GM10847 (cell line): ENCODE measurements around the gene TYMS.

Experiments used
- POLR2A ChIP-seq: IDR thresholded peaks from 2 replicates; pipeline ENCODE4 v1.6.1; 2011; ENCODE audit not compliant: insufficient read length; ENCODE audit errors: extremely low read depth

Gene TYMS

GRCh38 chr18:666177-666576, 8.7 kb downstream of the TYMS start:
- TF ChIP-seq POLR2A = no peak

DNA sequence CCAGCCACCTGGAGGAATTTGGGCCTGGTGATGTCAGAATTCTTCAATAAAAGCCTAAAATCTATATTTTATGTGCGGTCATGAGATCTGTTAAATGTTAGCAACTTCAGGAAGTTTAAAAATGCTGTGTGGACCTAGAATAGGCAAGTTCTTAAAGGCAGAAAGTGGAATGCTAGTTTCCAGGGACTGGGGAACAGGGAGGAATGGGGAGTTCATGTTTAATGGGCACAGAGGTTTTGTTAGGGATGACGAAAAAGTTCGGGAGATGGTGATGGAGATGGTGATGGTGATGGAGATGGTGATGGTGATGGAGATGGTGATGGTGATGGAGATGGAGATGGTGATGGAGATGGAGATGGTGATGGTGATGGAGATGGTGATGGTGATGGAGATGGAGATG, 9.2 kb downstream of the TYMS start:
- TF ChIP-seq POLR2A = no peak

GRCh38 chr18:668260-668659, 10.8 kb downstream of the TYMS start:
- no peak for TF ChIP-seq POLR2A

- no peak for TF ChIP-seq POLR2A
These were observed 11.6 kb downstream of the TYMS start for GRCh38 chr18:669077-669476.

DNA sequence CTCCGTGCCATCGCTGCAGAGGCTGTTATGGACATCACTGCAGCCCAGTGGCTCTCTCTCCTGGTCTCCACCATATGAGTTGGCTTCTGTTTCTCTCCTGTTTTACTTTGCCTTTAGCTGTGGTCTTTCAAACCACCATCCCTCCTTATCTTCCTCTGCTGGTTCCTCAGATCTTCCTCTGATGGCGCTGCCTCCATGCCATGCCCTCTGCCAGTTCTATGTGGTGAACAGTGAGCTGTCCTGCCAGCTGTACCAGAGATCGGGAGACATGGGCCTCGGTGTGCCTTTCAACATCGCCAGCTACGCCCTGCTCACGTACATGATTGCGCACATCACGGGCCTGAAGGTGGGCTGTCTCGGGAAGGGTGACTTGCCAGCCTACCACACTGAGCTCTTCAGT, 13.1 kb downstream of the TYMS start:
- no peak for TF ChIP-seq POLR2A

DNA sequence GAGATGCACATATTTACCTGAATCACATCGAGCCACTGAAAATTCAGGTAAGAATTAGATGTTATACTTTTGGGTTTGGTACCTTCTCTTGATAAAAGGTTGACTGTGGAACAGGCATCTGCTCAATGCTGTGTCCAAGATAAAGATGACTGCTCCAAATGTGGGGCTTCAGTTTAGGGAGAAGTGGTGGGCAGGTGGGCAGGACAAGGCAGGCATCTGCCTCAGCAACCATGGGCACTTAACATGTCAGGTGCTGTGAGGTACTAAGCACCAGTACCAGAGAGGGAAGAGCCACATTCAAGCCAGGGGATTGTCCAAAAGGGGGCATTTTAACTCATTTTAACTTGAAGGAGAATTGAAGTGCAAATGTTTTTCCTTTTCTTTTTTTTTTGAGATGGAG, 14.0 kb downstream of the TYMS start:
- TF ChIP-seq POLR2A = no peak

GRCh38 chr18:673317-673716, 15.9 kb downstream of the TYMS start:
- TF ChIP-seq POLR2A = no peak

DNA sequence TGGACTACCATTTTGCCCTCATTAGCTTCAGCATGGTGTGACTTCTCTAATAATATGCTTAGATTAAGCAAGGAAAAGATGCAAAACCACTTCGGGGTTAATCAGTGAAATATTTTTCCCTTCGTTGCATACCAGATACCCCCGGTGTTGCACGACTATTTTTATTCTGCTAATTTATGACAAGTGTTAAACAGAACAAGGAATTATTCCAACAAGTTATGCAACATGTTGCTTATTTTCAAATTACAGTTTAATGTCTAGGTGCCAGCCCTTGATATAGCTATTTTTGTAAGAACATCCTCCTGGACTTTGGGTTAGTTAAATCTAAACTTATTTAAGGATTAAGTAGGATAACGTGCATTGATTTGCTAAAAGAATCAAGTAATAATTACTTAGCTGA, 16.3 kb downstream of the TYMS start:
- TF ChIP-seq POLR2A = no peak

DNA sequence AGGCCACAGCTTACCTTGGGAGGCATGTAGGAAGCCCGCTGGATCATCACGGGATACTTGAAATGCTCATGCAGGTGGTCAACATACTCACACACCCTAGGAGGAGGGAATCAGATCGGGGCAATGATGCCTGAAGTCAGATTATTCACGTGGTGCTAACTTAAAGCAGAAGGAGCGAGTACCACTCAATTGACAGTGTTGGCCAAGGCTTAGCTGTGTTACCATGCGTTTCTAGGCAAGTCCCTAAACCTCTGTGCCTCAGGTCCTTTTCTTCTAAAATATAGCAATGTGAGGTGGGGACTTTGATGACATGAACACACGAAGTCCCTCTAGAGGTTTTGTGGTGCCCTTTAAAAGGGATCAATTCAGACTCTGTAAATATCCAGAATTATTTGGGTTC, 17.9 kb downstream of the TYMS start:
- no peak for TF ChIP-seq POLR2A

DNA sequence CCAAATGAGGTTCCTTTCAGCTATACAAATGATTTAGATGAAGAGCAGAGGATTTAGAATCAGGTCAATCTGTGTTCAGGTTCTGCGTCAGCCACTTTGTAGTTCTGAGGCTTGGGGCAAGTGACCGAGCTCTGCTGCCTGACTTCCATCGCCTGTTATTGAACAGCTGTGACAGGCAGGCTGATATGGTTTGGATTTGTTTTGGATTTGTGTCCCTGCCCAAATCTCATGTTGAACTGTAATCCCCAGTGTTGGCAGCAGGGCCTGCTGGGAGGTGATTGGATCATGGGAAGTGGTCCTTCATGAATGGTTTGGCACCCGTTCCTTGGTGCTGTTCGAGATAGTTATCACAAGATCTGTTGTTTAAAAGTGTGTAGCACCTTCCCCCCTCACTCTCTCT, 18.6 kb downstream of the TYMS start:
- TF ChIP-seq POLR2A = no peak

GRCh38 chr18:676736-677135, 19.3 kb downstream of the TYMS start:
- no peak for TF ChIP-seq POLR2A

DNA sequence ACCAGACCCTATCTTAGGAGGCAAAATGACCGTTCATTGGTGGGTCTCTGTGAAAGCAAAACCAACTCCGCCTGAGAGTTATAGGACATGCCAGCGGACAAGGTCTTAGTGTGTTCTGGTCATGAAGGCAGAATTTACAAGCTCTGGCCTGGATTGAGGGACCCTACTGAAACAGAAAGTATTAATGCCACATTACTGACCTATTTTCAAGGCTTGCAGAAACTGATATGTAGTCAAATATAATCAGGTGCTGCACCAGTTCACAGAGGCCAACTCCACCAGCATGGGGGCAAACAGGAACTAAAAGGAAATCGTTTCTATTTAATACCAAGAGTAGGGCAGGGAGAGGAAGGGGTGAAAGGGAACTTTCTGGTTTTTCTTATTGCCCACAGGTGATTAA, 19.7 kb downstream of the TYMS start:
- TF ChIP-seq POLR2A = no peak

DNA sequence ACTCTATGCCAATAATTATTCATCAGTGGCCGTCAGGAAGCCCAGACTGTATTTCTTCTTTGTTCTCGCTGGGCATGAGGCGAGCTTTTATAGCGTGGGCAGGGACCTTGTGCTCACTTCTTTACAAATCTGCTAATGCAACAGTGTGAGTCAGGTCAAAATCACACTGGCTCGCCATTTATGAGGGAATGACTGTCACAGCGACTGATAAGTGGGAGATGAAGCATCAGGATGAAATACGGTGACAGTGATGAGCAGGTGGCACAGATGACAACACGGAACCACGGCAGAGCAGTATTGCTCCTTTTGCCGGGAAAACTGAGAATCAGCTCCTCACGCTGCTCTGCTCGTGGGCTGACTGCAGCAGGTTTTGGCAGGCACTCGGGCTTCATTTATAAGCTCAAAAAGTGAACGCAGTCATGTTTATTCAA, 20.5 kb downstream of the TYMS start:
- no peak for TF ChIP-seq POLR2A

GRCh38 chr18:678482-679182, 21.2 kb downstream of the TYMS start:
- no peak for TF ChIP-seq POLR2A

DNA sequence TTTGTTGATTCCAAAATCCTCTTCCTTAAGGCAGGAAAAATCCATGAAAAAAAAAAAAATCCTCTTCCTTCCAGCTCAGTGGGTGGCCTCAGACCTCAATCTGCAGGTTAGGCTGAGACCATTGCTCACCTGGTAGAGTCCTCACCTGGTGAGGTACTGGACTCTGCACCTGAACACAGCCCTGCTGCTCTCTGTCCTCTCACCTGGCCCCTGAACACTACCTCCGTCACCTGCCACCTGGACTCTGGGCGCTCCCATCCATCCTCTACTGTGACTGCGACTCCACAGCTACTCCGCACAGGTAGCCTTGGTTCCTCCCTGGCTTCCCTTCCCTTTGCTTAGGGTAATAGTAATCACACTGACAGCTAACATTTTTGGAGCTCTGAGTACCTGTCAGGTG, 22.1 kb downstream of the TYMS start:
- TF ChIP-seq POLR2A = no peak

DNA sequence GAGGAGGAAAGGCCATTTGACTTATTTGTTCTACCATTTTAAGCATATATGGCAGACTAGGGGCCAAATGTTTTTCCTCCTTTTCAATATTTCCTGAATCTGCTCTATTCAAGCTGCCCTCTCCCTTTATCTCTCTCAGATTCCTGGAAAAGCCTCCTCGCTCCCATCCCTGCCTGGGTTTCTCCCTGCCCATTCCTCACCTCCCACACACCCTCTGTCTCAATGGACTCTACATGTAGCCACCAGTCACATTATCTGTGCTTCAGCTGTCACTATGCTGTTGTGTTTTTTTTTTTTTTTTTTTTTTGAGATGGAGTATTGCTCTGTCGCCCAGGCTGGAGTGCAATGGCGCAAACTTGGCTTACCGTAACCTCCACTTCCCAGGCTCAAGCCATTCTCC, 22.9 kb downstream of the TYMS start:
- TF ChIP-seq POLR2A = no peak

GRCh38 chr18:681985-682384, 24.5 kb downstream of the TYMS start:
- no peak for TF ChIP-seq POLR2A
